Motor neuron (in vitro differentiated cells): ENCODE data around the gene COX8A. TPM values are rescaled to one million over a fixed set of nuclear protein-coding genes. Genes with fewer than 3 reads are reported as not detected.
A peak's percentile ranks its signal among the peaks of the same experiment; 100 is the strongest.

Experiments used
- ATAC-seq, 8 experiments: fragments of 200-7000 bp; cut with Tn5 transposase; replicated peaks in 6 of 8; 2 replicates each; pipeline ENCODE4 v1.8.0; 2021; ENCODE audit warnings: mild to moderate bottlenecking in 8 of 8, moderate library complexity in 8 of 8
- H3K27ac ChIP-seq, 2 donors: fragments of 250-450 bp; sonication (Bioruptor Pico); 2 replicates each; pipeline ENCODE4 v1.9.0; 2021; ENCODE audit warnings: antibody characterized with exemption in 2 of 2, mild to moderate bottlenecking in 2 of 2, moderate library complexity in 1 of 2
- H3K4me1 ChIP-seq, 2 donors: fragments of 250-450 bp; sonication (Bioruptor Pico); replicated peaks in 1 of 2; 2 replicates each; pipeline ENCODE4 v1.6.1; 2021; ENCODE audit warnings: antibody characterized with exemption in 2 of 2, mild to moderate bottlenecking in 2 of 2, moderate library complexity in 1 of 2
- H3K4me3 ChIP-seq, 5 donors: fragments of 250-450 bp; sonication (Bioruptor Pico); 2 replicates each; pipeline ENCODE4 v1.9.0; 2021; ENCODE audit warnings: antibody characterized with exemption in 5 of 5, mild to moderate bottlenecking in 5 of 5, moderate library complexity in 4 of 5
- WGBS, 10 experiments: fragments of 450-650 bp; shearing (Covaris generic); methylation state at CpG; one replicate each; pipeline ENCODE4 v1.0.0; 2022; 5-methylcytosine and 5-hydroxymethylcytosine counted together
- in situ Hi-C, 9 experiments: fragments of 400-800 bp; cut with MboI; loops; one replicate each; pipeline ENCODE4 v1.15.0; 2021; ENCODE audit warnings: low sequenced_read_pairs in 9 of 9, low pct_unique_long_range_greater_than_20kb in 2 of 9; ENCODE audit not compliant: unreplicated experiment in 9 of 9
- total RNA-seq, 8 experiments: library from RNA; unstranded; fragments of 300-600 nt; gene quantifications; 2 replicates each; pipeline versions ENCODE4 v1.2.3 to v1.2.4, GENCODE V29; 2022

The COX8A gene
- total RNA-seq, 8 experiments from 2014 or later: 475 to 790 (median 563) TPM

GRCh38 chr11:63978551-63979239 is 4.3 kb downstream of the COX8A start:
- H3K4me3 ChIP-seq: no peak overlapping the region
- no peak overlapping the region for H3K27ac ChIP-seq
- ATAC-seq: no peak
- WGBS, 10 experiments: 30 to 83% (median 70%) methylated on average over 1 to 6 of the region's 10 CpGs; no CpG with 5 or more reads in 5 of the 10 experiments
- H3K4me1 ChIP-seq: peaks cover 21 to 23% of the 10 kb centered on the region in 2 donors
- in situ Hi-C loops: loop anchor here in 3 of 9 experiments (25.0 kb wide), 1 partner anchor 184 kb away; the partner anchor contains the start of gene MACROD1 (in 3 of the 3)

GRCh38 chr11:63979426-63979825 is 5.0 kb downstream of the COX8A start:
- in situ Hi-C loops: loop anchor here in 3 of 9 experiments (25.0 kb wide), 1 partner anchor 183 kb away; the partner anchor contains the start of gene MACROD1 (in 3 of the 3)
- no peak overlapping the region for H3K27ac ChIP-seq
- no peak for ATAC-seq
- peaks cover 21 to 23% of the 10 kb centered on the region in 2 donors for H3K4me1 ChIP-seq
- no peak overlapping the region for H3K4me3 ChIP-seq
- 83 to 100% (median 92%) methylated on average over 1 to 2 of the region's 5 CpGs; no CpG with 5 or more reads in 7 of the 10 experiments for WGBS, 10 experiments

- peak; percentile 16 to 58 (median 28) for ATAC-seq
- Histone ChIP-seq H3K4me1 (peaks cover 13 to 15% of the 10 kb centered on the region in 2 donors), H3K4me3 (peak overlapping the region; percentile 59 to 98 (median 80)), H3K27ac (peak overlapping the region; percentile 94 to 99)
- in situ Hi-C loops: loop anchor here in 3 of 9 experiments (25.0 kb wide), 1 partner anchor 177 kb away; the partner anchor contains the start of gene MACROD1 (in 3 of the 3)
- 0 to 20% (median 8%) methylated on average over 1 to 10 of the region's 18 CpGs; no CpG with 5 or more reads in 7 of the 10 experiments for WGBS, 10 experiments
These were observed 11.4 kb downstream of the COX8A start for GRCh38 chr11:63985812-63986155.

GRCh38 chr11:63986156-63986931 is 11.9 kb downstream of the COX8A start, which contains the start of gene OTUB1:
Gene OTUB1, plus strand, starts transcription at chr11:63986438. Its CDS starts 19 bp downstream, at chr11:63986457.
- in situ Hi-C loops: loop anchor here in 3 of 9 experiments (25.0 kb wide), 1 partner anchor 176 kb away; the partner anchor contains the start of gene MACROD1 (in 3 of the 3)
- Histone ChIP-seq H3K27ac (peak within 1 kb of the TSS; percentile 94 to 99), H3K4me1 (peaks cover 13 to 15% of the 10 kb centered on the region in 2 donors), H3K4me3 (peak within 1 kb of the TSS; percentile 59 to 98 (median 80))
- WGBS, 10 experiments: 0% methylated on average over 2 to 9 of the region's 63 CpGs; no CpG with 5 or more reads in 8 of the 10 experiments
- peak; percentile 91 to 94 (median 92) for ATAC-seq

- Histone ChIP-seq H3K4me3 (peak overlapping the region; percentile 59 to 98 (median 80)), H3K4me1 (peaks cover 13 to 15% of the 10 kb centered on the region in 2 donors), H3K27ac (peak overlapping the region; percentile 94 to 99)
- 0 to 80% (median 30%) methylated on average over 1 to 5 of the region's 25 CpGs; no CpG with 5 or more reads in 4 of the 10 experiments for WGBS, 10 experiments
- ATAC-seq: no peak
- in situ Hi-C loops: loop anchor here in 3 of 9 experiments (25.0 kb wide), 1 partner anchor 175 kb away; the partner anchor contains the start of gene MACROD1 (in 3 of the 3)
These were observed 12.6 kb downstream of the COX8A start for GRCh38 chr11:63986932-63987513.

- in situ Hi-C loops: loop anchor here in 3 of 9 experiments (25.0 kb wide), 1 partner anchor 171 kb away; the partner anchor contains the start of gene MACROD1 (in 3 of the 3)
- ATAC-seq: no peak
- WGBS, 10 experiments: 90 to 100% (median 96%) methylated on average over 2 to 10 of the region's 10 CpGs; no CpG with 5 or more reads in 6 of the 10 experiments
- Histone ChIP-seq H3K4me1 (peaks cover 7 to 10% of the 10 kb centered on the region in 2 donors), H3K27ac (no peak overlapping the region), H3K4me3 (no peak overlapping the region)
These were observed 17.1 kb downstream of the COX8A start for GRCh38 chr11:63991558-63991957.

GRCh38 chr11:63993100-63993499 is 18.7 kb downstream of the COX8A start:
- 70 to 100% (median 95%) methylated on average over 1 to 5 of the region's 5 CpGs; no CpG with 5 or more reads in 4 of the 10 experiments for WGBS, 10 experiments
- Histone ChIP-seq H3K4me3 (no peak overlapping the region), H3K4me1 (peaks cover 4 to 6% of the 10 kb centered on the region in 2 donors), H3K27ac (no peak overlapping the region)
- in situ Hi-C loops: loop anchor here in 3 of 9 experiments (25.0 kb wide), 1 partner anchor 169 kb away; the partner anchor contains the start of gene MACROD1 (in 3 of the 3)
- no peak for ATAC-seq

GRCh38 chr11:63993993-63994392 is 19.6 kb downstream of the COX8A start:
- peaks cover 13 to 15% of the 10 kb centered on the region in 2 donors for H3K4me1 ChIP-seq
- no peak overlapping the region for H3K4me3 ChIP-seq
- peak in 2 of 8 experiments; percentile 50 to 52 for ATAC-seq
- in situ Hi-C loops: loop anchor here in 3 of 9 experiments (25.0 kb wide), 1 partner anchor 168 kb away; the partner anchor contains the start of gene MACROD1 (in 3 of the 3)
- WGBS, 10 experiments: 50 to 100% (median 100%) methylated on average over 1 to 4 of the region's 6 CpGs; no CpG with 5 or more reads in 3 of the 10 experiments
- no peak overlapping the region for H3K27ac ChIP-seq

GRCh38 chr11:63996512-63996911 is 22.1 kb downstream of the COX8A start:
- H3K27ac ChIP-seq: no peak overlapping the region
- H3K4me1 ChIP-seq: peaks cover 26 to 32% of the 10 kb centered on the region in 2 donors
- WGBS, 10 experiments: 96% methylated on average over 5 of the region's 18 CpGs; no CpG with 5 or more reads in 8 of the 10 experiments
- no peak overlapping the region for H3K4me3 ChIP-seq
- in situ Hi-C loops: loop anchor here in 3 of 9 experiments (25.0 kb wide), 1 partner anchor 166 kb away; the partner anchor contains the start of gene MACROD1 (in 3 of the 3)
- no peak for ATAC-seq

GRCh38 chr11:63997104-63997700 is 22.8 kb downstream of the COX8A start:
- H3K27ac ChIP-seq: no peak overlapping the region
- H3K4me1 ChIP-seq: peaks cover 30 to 36% of the 10 kb centered on the region in 2 donors
- no peak overlapping the region for H3K4me3 ChIP-seq
- in situ Hi-C loops: loop anchor here in 3 of 9 experiments (25.0 kb wide), 1 partner anchor 165 kb away; the partner anchor contains the start of gene MACROD1 (in 3 of the 3)
- no peak for ATAC-seq
- 17 to 100% (median 92%) methylated on average over 1 to 9 of the region's 27 CpGs; no CpG with 5 or more reads in 6 of the 10 experiments for WGBS, 10 experiments

GRCh38 chr11:63997801-63998337 is 23.4 kb downstream of the COX8A start:
- H3K4me1 ChIP-seq: peaks cover 31 to 42% of the 10 kb centered on the region in 2 donors
- H3K4me3 ChIP-seq: no peak overlapping the region
- ATAC-seq: no peak

More at GRCh38 chr11:63997801-63998337, 23.4 kb downstream of the COX8A start:
- no peak overlapping the region for H3K27ac ChIP-seq
- in situ Hi-C loops: loop anchor here in 3 of 9 experiments (25.0 kb wide), 1 partner anchor 164 kb away; the partner anchor contains the start of gene MACROD1 (in 3 of the 3)
- WGBS, 10 experiments: no CpG with 5 or more reads among the region's 11 CpGs
